H1 (cell line): ENCODE measurements around the gene SLC12A5. TPM values are rescaled to one million over a fixed set of nuclear protein-coding genes. Genes with fewer than 3 reads are reported as not detected.

Source experiments
- CTCF ChIA-PET: fragments of 300-600 bp; sonication (Branson Sonifier 250); formaldehyde crosslinking; loops from one replicate; lab custom pipeline; 2021; ENCODE audit not compliant: partially characterized antibody; lab: Charles Lee
- POLR2A ChIA-PET: fragments of 300-600 bp; sonication (Branson Sonifier 250); formaldehyde crosslinking; loops from one replicate; lab custom pipeline; 2021; ENCODE audit warnings: inconsistent platforms; ENCODE audit not compliant: partially characterized antibody; lab: Charles Lee
- DNase-seq, 2 experiments: peaks; one replicate each; pipeline versions ENCODE4 v3.0.0 to v3.0.0-alpha.2; 2010 to 2022; ENCODE audit warnings: low spot score in 2 of 2, low read depth in 1 of 2, mixed read lengths in 1 of 2
- FAIRE-seq: peaks from 2 replicates; lab custom pipeline; 2011; peaks lifted over from hg19 to GRCh38; lab: Jason Lieb, UNC
- H2AFZ ChIP-seq: 2 replicates; pipeline ENCODE4 v1.8.1; 2012; ENCODE audit warnings: low read length, inconsistent platforms
- H2AK5ac ChIP-seq: 2 replicates; pipeline ENCODE4 v1.6.1; 2013; ENCODE audit warnings: low read depth, low read length
- H2BK120ac ChIP-seq: replicated peaks from 2 replicates; pipeline ENCODE3; 2013; ENCODE audit warnings: low read depth, low read length, inconsistent platforms
- H2BK12ac ChIP-seq: 2 replicates; pipeline ENCODE4 v1.6.1; 2013; ENCODE audit warnings: low read depth, low read length
- H2BK15ac ChIP-seq: 2 replicates; pipeline ENCODE4 v1.6.1; 2013; ENCODE audit warnings: low read length
- H2BK20ac ChIP-seq: 2 replicates; pipeline ENCODE4 v1.6.1; 2013; ENCODE audit warnings: low read length
- H2BK5ac ChIP-seq: 2 replicates; pipeline ENCODE4 v1.6.1; 2013; ENCODE audit warnings: low read depth, low read length
- H3K14ac ChIP-seq: 2 replicates; pipeline ENCODE4 v1.6.1; 2013; ENCODE audit warnings: inconsistent platforms; ENCODE audit not compliant: insufficient read length
- H3K18ac ChIP-seq: 2 replicates; pipeline ENCODE4 v1.6.1; 2013; ENCODE audit warnings: low read length; ENCODE audit errors: extremely low read depth
- H3K23ac ChIP-seq: 2 replicates; pipeline ENCODE4 v1.6.1; 2013; ENCODE audit warnings: inconsistent platforms; ENCODE audit not compliant: insufficient read length
- H3K23me2 ChIP-seq: 2 replicates; pipeline ENCODE4 v1.6.1; 2013; ENCODE audit warnings: low read depth, low read length
- H3K27ac ChIP-seq: 2 replicates; pipeline ENCODE4 v1.6.1; 2011; ENCODE audit warnings: low read depth, low read length, inconsistent platforms
- H3K27me3 ChIP-seq, 4 experiments: replicated peaks in 1 of 4; 1 replicate in 1 of 4; 2 replicates in 3 of 4; pipeline versions ENCODE4 v1.6.1 to v1.8.1; 2011 to 2013; ENCODE audit warnings: low read length in 3 of 4, mild to moderate bottlenecking in 3 of 4, inconsistent platforms in 2 of 4, mixed read lengths in 2 of 4, moderate library complexity in 1 of 4; ENCODE audit not compliant: control insufficient read depth in 3 of 4, insufficient read depth in 3 of 4; ENCODE audit errors: extremely low read depth in 1 of 4
- H3K36me3 ChIP-seq, 4 experiments: 2 replicates each; pipeline versions ENCODE4 v1.6.1 to v1.8.1; 2011 to 2013; ENCODE audit warnings: mild to moderate bottlenecking in 4 of 4, low read length in 3 of 4, moderate library complexity in 2 of 4, control low read depth in 1 of 4, inconsistent platforms in 1 of 4; ENCODE audit not compliant: insufficient read depth in 4 of 4, control insufficient read depth in 2 of 4
- H3K4ac ChIP-seq: replicated peaks from 2 replicates; pipeline ENCODE3; 2013; ENCODE audit warnings: low read length, low read depth, mixed read lengths, inconsistent platforms; ENCODE audit not compliant: insufficient read length
- H3K4me1 ChIP-seq, 4 experiments: replicated peaks in 1 of 4; 1 replicate in 1 of 4; 2 replicates in 3 of 4; pipeline versions ENCODE4 v1.6.1 to v1.8.1; 2011 to 2013; ENCODE audit warnings: low read length in 3 of 4, inconsistent platforms in 2 of 4, mixed read lengths in 1 of 4; ENCODE audit not compliant: insufficient read depth in 4 of 4, control insufficient read depth in 3 of 4
- H3K4me2 ChIP-seq, 2 experiments: 2 replicates each; pipeline versions ENCODE4 v1.6.1 to v1.8.1; 2011 to 2013; ENCODE audit warnings: low read depth in 2 of 2, low read length in 2 of 2, control low read depth in 1 of 2, inconsistent platforms in 1 of 2, mild to moderate bottlenecking in 1 of 2; ENCODE audit not compliant: insufficient read depth in 1 of 2
- H3K4me3 ChIP-seq, 4 experiments: fragments of 200-600, 300-600 bp in 1 of 4; sonication (generic), shearing (Covaris generic), sonication (Bioruptor Twin) in 1 of 4; 2 replicates each; pipeline versions ENCODE4 v1.5.1 to v1.8.1; 2011 to 2016; ENCODE audit warnings: low read length in 4 of 4, low read depth in 3 of 4, control low read depth in 2 of 4, inconsistent platforms in 2 of 4, mild to moderate bottlenecking in 2 of 4, mixed read lengths in 1 of 4, moderate library complexity in 1 of 4; ENCODE audit not compliant: insufficient read depth in 2 of 4; ENCODE audit errors: extremely low read depth in 1 of 4
- H3K56ac ChIP-seq: replicated peaks from 2 replicates; pipeline ENCODE3; 2013; ENCODE audit warnings: low read depth, mild to moderate bottlenecking, mixed read lengths, low read length, inconsistent platforms; ENCODE audit not compliant: insufficient read length
- H3K79me1 ChIP-seq: 2 replicates; pipeline ENCODE4 v1.6.1; 2013; ENCODE audit warnings: low read depth, low read length, control low read depth
- H3K79me2 ChIP-seq, 2 experiments: 2 replicates each; pipeline versions ENCODE4 v1.6.1 to v1.8.1; 2012 to 2013; ENCODE audit warnings: low read length in 2 of 2, mild to moderate bottlenecking in 2 of 2, inconsistent platforms in 1 of 2; ENCODE audit not compliant: insufficient read depth in 2 of 2, control insufficient read depth in 1 of 2
- H3K9ac ChIP-seq, 4 experiments: replicated peaks in 1 of 4; 1 replicate in 1 of 4; 2 replicates in 3 of 4; pipeline versions ENCODE4 v1.6.1 to v1.8.1; 2011 to 2013; ENCODE audit warnings: low read depth in 3 of 4, low read length in 3 of 4, control low read depth in 2 of 4, mild to moderate bottlenecking in 2 of 4, moderate library complexity in 2 of 4, inconsistent platforms in 1 of 4; ENCODE audit errors: extremely low read depth in 1 of 4
- H3K9me3 ChIP-seq, 2 experiments: 2 replicates each; pipeline versions ENCODE4 v1.6.1 to v1.8.1; 2012 to 2013; ENCODE audit warnings: mild to moderate bottlenecking in 2 of 2, moderate library complexity in 2 of 2, control low read depth in 1 of 2, inconsistent platforms in 1 of 2, low read depth in 1 of 2, low read length in 1 of 2, mixed read lengths in 1 of 2; ENCODE audit not compliant: insufficient read depth in 2 of 2
- H4K20me1 ChIP-seq, 2 experiments: replicated peaks in 1 of 2; 2 replicates each; pipeline versions ENCODE3 to v1.8.1; 2011 to 2013; ENCODE audit warnings: inconsistent platforms in 2 of 2, low read length in 2 of 2, mild to moderate bottlenecking in 1 of 2; ENCODE audit not compliant: insufficient read depth in 2 of 2, control insufficient read depth in 1 of 2
- H4K5ac ChIP-seq: 2 replicates; pipeline ENCODE4 v1.6.1; 2013; ENCODE audit warnings: low read length, low read depth, mixed read lengths, inconsistent platforms; ENCODE audit not compliant: insufficient read length
- H4K8ac ChIP-seq: 2 replicates; pipeline ENCODE4 v1.8.0; 2013; ENCODE audit warnings: mild to moderate bottlenecking, moderate library complexity, low read length, inconsistent platforms; ENCODE audit not compliant: insufficient read depth; ENCODE audit errors: extremely low read depth
- H4K91ac ChIP-seq: replicated peaks from 2 replicates; pipeline ENCODE3; 2013; ENCODE audit warnings: low read length, mixed read lengths, inconsistent platforms; ENCODE audit not compliant: insufficient read length
- EP300 ChIP-seq, 2 experiments: IDR thresholded peaks; 1 replicate in 1 of 2; 2 replicates in 1 of 2; pipeline ENCODE4 v1.6.1; 2011 to 2012; ENCODE audit warnings: low read depth in 2 of 2, low read length in 2 of 2, mild to moderate bottlenecking in 2 of 2, borderline replicate concordance in 1 of 2, inconsistent platforms in 1 of 2, moderate library complexity in 1 of 2
- GTF2F1 ChIP-seq: IDR thresholded peaks from 2 replicates; pipeline ENCODE4 v1.6.1; 2012; ENCODE audit warnings: low read depth, low read length, improper control_type of control experiment, borderline replicate concordance
- JUND ChIP-seq: IDR thresholded peaks from 2 replicates; pipeline ENCODE4 v1.6.1; 2011; ENCODE audit warnings: mild to moderate bottlenecking, improper control_type of control experiment, low read length
- RFX5 ChIP-seq: IDR thresholded peaks from 2 replicates; pipeline ENCODE4 v1.6.1; 2011; ENCODE audit warnings: low read depth, low read length, improper control_type of control experiment, borderline replicate concordance
- RXRA ChIP-seq: IDR thresholded peaks from 2 replicates; pipeline ENCODE4 v1.6.1; 2011; ENCODE audit warnings: low read depth, mild to moderate bottlenecking, low read length, moderate library complexity; ENCODE audit not compliant: insufficient read depth
- WGBS, 2 experiments: shearing (Covaris generic) in 1 of 2; methylation state at CpG; one replicate each; pipeline versions ENCODE4 v1.1.6 to v1.1.7; 2013 to 2015; ENCODE audit warnings: low lambda C conversion rate in 2 of 2, mixed read lengths in 2 of 2, inconsistent platforms in 1 of 2, low coverage in 1 of 2, missing lambda C conversion rate in 1 of 2; ENCODE audit not compliant: insufficient replicate concordance in 2 of 2, insufficient coverage in 1 of 2, insufficient read length in 1 of 2; ENCODE audit errors: extremely low coverage in 1 of 2, missing lambda C conversion rate in 1 of 2; 5-methylcytosine and 5-hydroxymethylcytosine counted together
- polyA plus RNA-seq, 7 experiments: library from polyadenylated mRNA; depleted of rRNA in 3 of 7; stranded (reverse) in 5 of 7; unstranded in 2 of 7; fragments of >200 nt in 5 of 7; fragments of 200-250 nt in 2 of 7; gene quantifications; 1 replicate in 5 of 7; 2 replicates in 1 of 7; 4 replicates in 1 of 7; pipeline versions ENCODE4 v1.2.1 to v1.2.3, GENCODE V29; 2011 to 2013; ENCODE audit warnings: missing spikeins in 2 of 7, mixed read lengths in 2 of 7
- total RNA-seq: library from RNA; stranded (reverse); fragmentation: NEBNext Ultra II Directional; extraction: Animal tissue kit (Norgen Biotek cat#: 25700); gene quantifications from 2 replicates; pipeline ENCODE4 v1.2.1, GENCODE V29; 2021
- TF ChIP-seq, protein P1 (sequence below), 3 experiments: IDR thresholded peaks; 1 replicate in 2 of 3; 2 replicates in 1 of 3; pipeline versions ENCODE4 v1.5.1 to v1.6.1; 2011; ENCODE audit warnings: low read length in 3 of 3, mild to moderate bottlenecking in 3 of 3, inconsistent platforms in 2 of 3, low read depth in 1 of 3, moderate library complexity in 1 of 3; ENCODE audit not compliant: insufficient read depth in 1 of 3; ENCODE audit errors: control extremely low read depth in 1 of 3

Gene SLC12A5
- total and polyA plus RNA-seq, 2 of the 8 experiments (the other 6 are each of a cell fraction or from before 2014, with no cell fraction given) = 1.9 to 7.3 TPM

- H4K5ac ChIP-seq = no peak overlapping the region
- no peaks in the 10 kb centered on the region for H3K36me3 ChIP-seq
- no peak overlapping the region for H2BK12ac ChIP-seq
- H4K8ac ChIP-seq = no peak overlapping the region
- H4K20me1 ChIP-seq = no peaks in the 10 kb centered on the region
- no peak overlapping the region for H3K9ac ChIP-seq
- no peak overlapping the region for H4K91ac ChIP-seq
- TF ChIP-seq RXRA (no peak), JUND (no peak), RFX5 (no peak), EP300 (IDR thresholded peaks at IDR 0.05; ENCODE audit: borderline replicate concordance in 1 of 2, low read depth in 2 of 2, low read length in 2 of 2) (no peak), GTF2F1 (no peak)
- TF ChIP-seq, protein P1, sequence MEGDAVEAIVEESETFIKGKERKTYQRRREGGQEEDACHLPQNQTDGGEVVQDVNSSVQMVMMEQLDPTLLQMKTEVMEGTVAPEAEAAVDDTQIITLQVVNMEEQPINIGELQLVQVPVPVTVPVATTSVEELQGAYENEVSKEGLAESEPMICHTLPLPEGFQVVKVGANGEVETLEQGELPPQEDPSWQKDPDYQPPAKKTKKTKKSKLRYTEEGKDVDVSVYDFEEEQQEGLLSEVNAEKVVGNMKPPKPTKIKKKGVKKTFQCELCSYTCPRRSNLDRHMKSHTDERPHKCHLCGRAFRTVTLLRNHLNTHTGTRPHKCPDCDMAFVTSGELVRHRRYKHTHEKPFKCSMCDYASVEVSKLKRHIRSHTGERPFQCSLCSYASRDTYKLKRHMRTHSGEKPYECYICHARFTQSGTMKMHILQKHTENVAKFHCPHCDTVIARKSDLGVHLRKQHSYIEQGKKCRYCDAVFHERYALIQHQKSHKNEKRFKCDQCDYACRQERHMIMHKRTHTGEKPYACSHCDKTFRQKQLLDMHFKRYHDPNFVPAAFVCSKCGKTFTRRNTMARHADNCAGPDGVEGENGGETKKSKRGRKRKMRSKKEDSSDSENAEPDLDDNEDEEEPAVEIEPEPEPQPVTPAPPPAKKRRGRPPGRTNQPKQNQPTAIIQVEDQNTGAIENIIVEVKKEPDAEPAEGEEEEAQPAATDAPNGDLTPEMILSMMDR (IDR thresholded peaks at IDR 0.05; ENCODE audit: control extremely low read depth in 1 of 3, insufficient read depth in 1 of 3, low read depth in 1 of 3, low read length in 3 of 3) = no peak
- no peaks in the 10 kb centered on the region for H3K27me3 ChIP-seq
- ChIA-PET POLR2A (interaction anchor here (0.7 to 2.3 kb wide), 2 partner anchors 10 to 12 kb away, joined by 3 to 5 read pairs; no protein-coding TSS in a partner anchor), CTCF (interaction anchor here (1.0 to 14.5 kb wide), 4 partner anchors 11 to 32 kb away, joined by 3 to 114 read pairs (median 18); no protein-coding TSS in a partner anchor)
- no peak overlapping the region for H3K4me2 ChIP-seq
- H3K9me3 ChIP-seq = no peaks in the 10 kb centered on the region
- peaks cover 7 to 23% (median 12%) of the 10 kb centered on the region in 4 experiments for H3K4me1 ChIP-seq
- DNase-seq (no peak), FAIRE-seq (no peak)
- H2BK20ac ChIP-seq = no peak overlapping the region; the same call in 1 of the 2 replicates
- no peaks in the 10 kb centered on the region for H3K79me1 ChIP-seq
- no peak overlapping the region; the same call in 1 of the 2 replicates for H2BK15ac ChIP-seq
- H3K23ac ChIP-seq = no peak overlapping the region
- H2AFZ ChIP-seq = no peak overlapping the region
- H3K79me2 ChIP-seq = no peaks in the 10 kb centered on the region
- peaks cover 2% of the 10 kb centered on the region; the same call in 1 of the 2 replicates for H3K23me2 ChIP-seq
- H3K18ac ChIP-seq = no peak overlapping the region
- H3K14ac ChIP-seq = no peak overlapping the region
- no peak overlapping the region for H2AK5ac ChIP-seq
- WGBS, 2 experiments = 95% methylated on average over 2 of the region's 3 CpGs; no CpG with 5 or more reads in 1 of the 2 experiments
- H3K27ac ChIP-seq = no peak overlapping the region
- no peak overlapping the region for H3K4ac ChIP-seq
- no peak overlapping the region for H2BK5ac ChIP-seq
- no peak overlapping the region for H2BK120ac ChIP-seq
- H3K4me3 ChIP-seq = no peak overlapping the region
- H3K56ac ChIP-seq = no peak overlapping the region
Observed at GRCh38 chr20:46002008-46002407, 27.0 kb upstream of the SLC12A5 start.
